IPS DF 4.7 (cell line): Measurements from ENCODE around the gene UBC.
"Not testable (repeated sequence)": the region's sequence is repeated elsewhere in the genome, so short reads cannot be mapped to it uniquely, and the experiment has no call there.

ENCODE experiments used
- DNase-seq: peaks from one replicate; pipeline ENCODE4 v3.0.0-alpha.2; 2013; ENCODE audit warnings: low spot score; ENCODE audit errors: extremely low read depth

The UBC gene

DNA sequence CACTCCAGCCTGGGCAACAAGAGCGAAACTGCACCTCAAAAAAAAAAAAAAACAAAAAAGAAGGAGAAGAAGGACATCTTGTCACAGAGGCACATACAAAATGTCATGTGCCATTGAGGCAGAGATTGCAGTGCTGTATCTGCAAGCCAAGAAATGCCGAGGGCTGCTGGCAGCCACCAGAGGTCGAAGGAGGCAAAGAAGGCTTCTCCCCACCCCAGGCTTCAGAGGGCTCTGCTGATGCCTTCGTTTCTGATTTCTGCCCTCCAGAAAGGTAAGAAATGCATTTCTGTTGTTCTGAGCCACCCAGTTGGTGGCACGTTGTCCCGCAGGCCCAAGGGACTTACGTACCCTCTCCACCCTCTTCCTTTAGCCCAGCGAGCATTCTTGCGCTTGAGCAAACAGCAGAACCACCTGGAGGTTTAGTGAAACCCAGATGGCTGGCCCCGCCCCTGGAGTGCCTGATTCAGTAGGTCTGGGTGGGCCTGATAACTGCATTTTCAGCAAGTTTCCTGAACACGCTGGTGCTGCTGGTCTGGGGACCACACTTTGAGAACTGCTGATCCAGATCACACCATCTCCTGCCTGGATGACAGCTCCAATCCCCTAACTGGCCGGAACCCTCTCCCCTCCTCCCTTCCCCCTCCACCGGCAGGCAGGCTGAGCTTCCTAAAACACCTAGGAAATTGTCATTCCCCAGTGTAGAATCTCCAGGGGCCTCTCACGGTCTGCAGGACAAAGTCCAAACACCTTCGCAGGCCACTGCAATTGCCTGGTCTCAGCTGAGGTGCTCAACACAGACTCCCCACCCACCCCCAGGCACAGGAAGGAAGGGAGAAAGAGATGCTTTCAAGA is 29.6 kb downstream of the UBC start:
- no peak for DNase-seq

DNA sequence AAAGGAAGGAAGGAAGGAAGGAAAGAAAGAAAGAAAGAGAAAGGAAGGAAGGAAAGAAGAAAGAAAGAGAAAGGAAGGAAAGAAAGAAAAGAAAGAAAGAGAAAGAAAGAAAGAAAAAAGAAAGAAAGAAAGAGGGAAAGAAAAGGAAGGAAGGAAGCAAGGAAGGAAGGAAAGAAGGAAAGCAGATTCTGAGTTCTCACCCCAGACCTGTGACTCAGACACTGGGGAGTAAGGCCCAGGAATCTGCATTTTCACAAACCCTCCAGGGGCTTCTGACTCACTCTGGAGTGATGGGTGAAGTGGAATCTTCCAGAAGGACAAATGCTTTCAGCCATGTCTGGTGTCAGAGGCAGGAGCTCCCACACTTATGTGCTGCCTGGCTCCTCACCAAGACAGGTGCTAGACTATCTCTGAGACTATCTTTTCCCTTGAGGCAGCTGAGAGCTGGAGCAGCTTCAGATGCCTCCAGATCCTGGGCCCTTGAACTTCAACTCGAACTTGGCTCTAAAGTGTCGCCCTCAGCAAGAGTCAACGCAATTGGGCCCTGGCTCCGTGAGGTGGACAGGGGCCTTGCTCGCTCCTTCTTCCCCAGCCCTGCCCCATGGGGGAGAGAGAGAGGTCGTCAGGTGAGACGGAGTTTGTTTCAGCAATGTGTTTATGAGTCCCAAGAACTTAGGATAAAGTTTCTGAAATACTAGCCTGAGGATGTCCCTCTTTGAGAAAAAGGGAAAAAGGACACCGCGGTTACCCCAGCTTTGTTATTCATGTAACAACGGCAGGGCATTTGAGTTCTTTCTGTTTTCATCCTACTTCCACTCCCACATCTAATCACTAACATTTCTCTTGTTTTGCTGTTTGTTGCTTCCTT is 31.0 kb downstream of the UBC start:
- DNase-seq, result no peak

DNA sequence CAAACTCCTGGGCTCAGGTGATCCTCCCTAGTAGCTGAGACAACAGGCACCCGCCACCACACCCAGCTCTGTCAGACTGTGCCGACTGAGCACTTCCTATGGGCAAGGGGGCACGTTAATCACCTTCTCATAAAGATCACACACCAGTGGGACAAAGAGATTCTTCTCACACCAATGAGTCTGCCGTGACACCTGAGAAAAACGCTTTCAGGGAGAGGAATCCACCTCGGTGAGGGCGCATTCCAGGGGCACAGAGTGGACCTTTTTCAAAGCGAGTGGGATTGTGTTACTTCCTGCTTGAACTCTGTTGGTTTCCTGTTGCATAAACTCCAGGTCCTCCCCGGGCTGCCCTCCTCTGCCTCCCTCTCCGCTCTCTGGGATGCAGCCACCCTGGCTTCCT is 33.3 kb downstream of the UBC start:
- DNase-seq, result no peak

DNA sequence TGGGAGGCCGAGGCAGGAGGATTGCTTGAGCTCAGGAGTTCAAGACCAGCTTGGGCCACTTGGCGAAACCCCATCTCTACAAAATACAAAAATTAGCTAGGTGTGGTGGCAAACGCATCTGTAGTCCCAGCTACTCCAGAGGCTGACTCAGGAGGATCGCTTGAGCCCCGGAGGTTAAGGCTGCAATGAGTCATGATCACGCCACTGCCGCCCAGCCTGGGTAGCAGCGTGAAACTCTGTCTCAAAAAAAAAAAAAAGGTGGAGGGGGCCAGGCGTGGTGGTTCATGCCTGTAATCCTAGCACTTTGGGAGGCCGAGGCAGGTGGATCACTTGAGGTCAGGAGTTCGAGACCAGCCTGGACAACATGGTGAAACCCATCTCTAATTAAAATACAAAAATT is 34.1 kb downstream of the UBC start:
- DNase-seq, result not testable (repeated sequence)

DNA sequence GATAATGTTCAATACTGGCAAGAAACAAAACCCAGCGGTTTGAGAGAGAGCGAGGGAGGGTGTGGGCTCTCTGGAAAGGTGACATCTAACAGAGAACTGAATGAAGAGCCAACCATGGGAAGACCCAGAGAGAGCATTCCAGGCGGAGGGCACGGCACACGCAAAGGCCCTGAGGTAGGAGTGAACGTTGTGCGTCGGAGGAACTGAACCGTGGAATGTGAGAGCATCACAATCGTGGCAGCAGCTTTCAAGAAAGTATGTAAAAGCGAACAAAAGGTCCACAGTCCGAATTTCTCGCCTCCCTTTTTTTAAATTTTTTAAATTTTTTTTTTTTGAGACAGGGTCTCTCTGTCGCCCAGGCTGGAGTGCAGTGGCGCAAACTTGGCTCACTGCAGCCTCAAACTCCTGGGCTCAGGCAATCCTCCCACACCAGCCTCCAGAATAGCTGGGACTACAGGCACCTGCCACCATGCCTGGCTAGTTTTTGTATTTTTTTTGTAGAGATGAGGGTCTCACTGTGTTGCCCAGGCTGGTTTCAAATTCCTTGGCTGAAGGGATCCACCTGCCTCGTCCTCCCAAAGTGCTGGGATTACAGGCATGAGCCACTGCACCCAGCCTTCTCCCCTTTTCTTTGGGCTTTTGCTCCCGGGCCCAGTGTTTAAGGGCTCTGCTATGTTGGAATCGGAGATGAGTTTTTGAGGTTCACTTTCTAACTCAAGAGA is 35.5 kb downstream of the UBC start:
- no peak for DNase-seq

DNA sequence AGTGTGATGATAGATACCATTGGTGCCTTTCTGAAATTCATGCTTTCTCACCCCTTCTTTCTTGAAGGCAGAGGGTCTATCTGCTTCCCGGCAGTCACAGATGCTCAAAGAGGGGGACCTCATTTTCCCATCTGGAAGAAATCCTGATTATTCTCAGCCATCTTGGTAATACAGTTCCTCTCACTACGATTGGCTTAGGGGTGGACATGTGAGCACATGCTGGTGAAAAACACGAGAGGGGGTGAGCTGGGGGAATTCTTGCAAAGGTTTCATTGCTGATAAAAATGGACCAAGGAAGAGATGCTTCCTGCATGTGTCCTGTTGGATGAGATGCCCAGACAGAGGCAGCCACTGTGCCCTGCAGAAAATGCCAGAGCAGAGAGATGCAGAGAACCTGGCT is 37.0 kb downstream of the UBC start:
- DNase-seq, result no peak

DNA sequence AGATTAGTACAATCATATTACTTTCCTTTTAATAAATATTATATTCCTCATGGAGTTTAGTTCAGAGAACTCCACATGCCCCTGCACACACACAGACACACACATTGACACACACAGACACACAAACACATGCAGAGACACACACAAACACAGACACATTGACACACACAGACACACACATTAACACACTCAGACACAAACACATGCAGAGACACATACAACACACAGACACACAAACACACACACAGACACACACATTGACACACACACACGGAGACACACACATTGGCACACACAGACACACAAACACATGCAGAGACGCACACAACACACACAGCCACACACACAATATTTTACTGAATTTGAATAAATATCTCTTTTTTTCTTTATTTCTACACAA is 38.3 kb downstream of the UBC start:
- DNase-seq, result no peak

DNA sequence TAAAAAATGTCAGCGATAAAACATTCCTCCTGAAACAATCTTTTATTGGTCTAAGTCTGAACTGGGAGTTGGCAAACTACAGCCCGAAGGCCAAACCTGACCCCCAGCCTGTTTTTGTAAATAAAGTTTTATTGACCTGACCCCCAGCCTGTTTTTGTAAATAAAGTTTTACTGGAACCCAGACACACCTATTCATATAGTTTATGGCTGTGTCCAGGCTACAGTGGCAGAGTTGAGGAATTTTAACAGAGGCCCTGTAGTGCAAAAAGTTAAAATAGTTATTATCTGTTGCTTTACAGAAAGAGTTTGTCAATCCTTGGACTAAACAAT is 38.7 kb downstream of the UBC start:
- no peak for DNase-seq

DNA sequence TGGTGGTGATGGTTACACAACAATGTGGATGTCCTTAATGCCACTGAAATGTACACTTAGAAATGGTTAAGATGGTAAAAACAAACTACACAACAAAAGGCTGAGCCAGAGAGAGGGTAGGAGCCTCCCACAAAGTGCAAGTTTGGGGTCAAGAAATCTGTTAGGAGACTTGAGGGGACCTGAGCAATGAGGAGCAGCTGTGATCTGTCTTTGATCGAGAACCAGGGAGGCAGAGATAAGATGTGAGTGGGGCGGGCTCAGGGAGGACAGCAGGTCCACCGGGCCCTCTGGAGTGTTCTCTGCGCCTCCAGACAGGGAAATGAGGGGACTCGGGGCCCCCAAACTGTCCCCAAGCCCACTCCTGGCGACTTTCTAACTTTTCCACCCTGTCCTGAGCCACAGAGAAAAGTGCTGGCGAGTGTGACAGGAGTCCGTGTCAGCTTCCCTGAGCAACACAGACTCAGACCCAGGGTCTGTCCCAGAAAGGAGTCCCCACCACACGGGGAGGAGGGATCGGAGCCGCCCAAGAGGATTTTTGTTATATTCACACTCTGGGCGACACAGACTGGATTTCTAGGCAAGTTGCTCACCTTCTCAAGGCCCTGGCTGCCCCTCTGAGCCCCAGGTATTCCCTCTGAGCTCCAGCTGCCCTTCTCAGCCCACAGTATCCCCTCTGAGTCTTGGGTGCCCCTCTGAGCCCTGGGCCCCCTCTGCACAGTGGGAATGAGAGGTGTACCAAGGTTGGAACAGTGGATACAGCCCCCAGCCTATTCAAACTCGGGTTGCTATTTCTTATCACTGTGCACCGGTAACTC is 39.3 kb downstream of the UBC start:
- no peak for DNase-seq

DNA sequence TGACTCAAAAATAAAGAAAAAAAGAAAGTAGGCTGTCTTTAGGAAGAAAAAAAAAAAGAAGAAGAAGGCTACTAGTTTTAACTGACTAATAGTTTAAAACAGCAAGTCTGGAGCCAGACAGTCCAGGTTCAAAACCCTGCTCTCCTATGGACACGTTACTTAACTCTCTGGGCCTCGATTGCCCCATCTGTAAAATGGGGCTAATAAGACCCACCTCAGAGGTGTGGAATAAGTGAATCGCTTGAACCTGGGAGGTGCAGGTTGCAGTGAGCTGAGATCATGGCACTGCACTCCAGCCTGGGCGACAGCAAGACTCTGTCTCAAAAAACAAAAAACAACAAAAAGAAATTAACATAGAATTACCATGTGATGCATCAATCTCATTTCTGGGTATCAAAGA is 40.3 kb downstream of the UBC start:
- DNase-seq, result no peak

DNA sequence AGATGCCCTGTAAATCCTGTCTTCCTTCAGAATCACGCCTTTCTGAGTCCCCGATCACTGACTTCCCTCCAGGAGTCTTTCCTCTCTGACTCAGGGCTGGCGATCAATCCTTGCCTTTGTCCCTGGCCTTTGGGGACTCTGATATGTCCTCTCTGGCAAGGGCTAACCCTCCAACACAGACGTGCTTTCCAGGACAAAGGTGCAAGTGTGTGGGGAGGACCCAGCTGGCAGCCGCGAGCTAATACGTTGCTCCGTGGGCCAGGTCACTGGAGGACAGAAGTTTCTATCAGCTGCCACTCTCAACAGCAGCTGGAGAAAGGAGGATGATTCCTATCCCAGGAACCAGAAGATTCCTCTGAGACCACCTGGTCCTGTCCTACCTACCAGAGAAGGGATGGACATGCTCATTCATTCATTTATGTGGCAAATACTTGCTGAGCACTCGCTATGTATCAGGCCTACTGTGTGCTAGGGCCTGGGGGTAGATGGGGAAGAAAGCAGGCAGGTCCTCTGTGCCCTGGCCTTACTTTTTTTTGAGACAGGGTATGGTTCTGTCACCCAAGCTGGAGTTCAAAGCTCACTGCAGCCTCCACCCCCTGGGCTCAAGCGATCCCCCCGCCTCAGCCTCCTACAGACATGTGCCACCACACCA is 42.3 kb downstream of the UBC start:
- no peak for DNase-seq

DNA sequence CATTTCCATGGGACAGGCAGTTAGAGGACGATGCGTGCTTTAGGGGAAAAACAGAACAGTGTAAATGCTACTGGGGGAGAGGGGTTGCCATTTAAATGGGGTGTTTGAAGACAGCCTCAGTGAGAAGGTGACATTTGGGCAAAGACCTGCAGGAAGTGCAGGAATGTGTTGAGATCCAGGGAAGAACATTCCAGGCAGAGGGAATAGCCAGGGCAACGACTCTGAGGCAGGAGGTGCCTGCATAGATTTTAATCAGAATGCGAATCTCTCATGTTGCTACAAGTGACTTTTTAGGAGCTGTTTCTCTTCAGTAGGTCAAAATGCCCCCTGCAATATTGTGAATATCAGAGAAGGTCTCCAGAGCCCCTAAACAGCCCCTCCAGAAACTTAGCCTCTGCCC is 43.2 kb downstream of the UBC start:
- DNase-seq, result no peak

DNA sequence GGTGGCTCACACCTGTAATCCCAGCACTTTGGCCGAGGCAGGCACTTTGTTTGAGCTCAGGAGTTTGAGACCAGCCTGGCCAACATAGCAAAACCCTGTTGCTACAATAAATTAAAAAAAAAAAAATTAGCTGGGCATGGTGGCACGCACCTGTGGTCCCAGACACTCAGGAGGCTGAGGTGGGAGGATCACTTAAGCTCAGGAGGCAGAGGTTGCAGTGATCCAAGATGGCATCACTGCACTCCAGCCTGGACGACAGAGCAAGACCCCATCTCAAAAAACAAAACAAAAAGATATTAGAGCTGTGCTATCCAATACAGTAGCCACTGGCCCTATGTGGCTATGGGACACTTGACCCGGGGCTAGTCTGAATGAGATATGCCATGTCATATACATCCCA is 43.9 kb downstream of the UBC start:
- DNase-seq, result no peak

DNA sequence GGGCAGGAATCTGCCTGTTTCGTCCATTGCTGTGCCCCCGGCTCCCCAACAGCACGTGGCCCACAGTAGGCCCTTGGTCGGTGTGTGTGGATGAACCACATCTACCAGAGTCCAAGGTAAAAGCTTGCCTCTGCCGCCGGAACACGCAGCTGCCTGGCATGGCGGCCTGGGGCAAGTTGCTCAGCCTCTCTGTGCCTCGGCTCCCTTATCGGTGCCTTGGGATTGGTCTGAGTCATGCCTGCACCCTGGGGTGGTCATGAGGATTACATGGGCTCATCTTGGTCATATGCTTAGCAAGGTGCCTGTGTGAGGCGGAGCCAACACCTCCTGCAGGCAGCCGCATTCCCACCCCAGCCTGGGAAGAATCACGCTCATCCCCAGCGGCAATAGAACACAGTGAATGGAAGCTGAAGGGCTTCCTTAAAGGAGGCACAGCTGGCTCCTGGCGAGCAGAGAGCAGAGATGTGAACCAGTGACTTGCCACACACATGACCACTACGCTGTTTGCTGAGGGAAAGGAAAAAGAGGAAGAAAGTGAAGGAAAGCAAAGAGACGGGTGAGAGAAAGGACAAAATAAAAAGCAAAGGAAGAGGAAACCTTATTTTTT is 45.3 kb downstream of the UBC start:
- DNase-seq, result no peak

DNA sequence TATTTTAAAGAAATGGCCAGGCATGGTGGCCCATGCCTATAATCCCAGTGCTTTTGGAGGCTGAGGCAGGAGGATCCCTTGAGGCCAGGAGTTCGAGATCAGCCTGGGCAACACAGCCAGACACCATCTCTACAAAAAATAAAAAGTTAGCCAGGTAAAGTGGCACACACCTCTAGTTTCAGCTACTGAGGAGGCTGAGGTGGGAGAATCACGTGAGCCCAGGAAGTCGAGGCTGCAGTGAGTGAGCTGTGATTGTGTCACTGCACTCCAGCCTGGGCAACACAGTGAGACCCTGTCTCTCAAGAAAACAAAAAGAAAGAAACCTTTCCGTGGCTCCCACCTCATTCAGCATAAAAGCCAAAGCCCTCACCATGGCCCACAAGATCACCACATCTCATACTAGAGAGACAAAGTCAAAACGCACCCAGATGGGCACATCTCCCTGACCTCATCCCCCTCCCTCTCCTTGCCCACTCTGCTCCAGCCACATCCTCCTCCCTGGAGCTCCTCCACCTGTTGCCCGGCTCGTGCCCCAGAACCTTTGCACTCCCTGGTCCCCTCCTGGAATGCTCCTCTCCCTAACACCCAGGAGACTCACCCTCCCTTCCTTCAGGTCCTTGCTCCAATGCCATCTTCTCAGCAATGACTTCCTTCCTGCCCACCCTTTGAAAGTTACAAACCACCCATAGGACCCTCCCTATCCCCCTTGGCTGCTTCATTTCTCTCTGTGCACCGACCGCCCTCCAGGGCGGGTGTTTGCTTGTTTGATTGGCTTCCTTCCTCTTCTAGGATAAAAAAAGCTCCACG is 46.0 kb downstream of the UBC start:
- DNase-seq, result no peak

DNA sequence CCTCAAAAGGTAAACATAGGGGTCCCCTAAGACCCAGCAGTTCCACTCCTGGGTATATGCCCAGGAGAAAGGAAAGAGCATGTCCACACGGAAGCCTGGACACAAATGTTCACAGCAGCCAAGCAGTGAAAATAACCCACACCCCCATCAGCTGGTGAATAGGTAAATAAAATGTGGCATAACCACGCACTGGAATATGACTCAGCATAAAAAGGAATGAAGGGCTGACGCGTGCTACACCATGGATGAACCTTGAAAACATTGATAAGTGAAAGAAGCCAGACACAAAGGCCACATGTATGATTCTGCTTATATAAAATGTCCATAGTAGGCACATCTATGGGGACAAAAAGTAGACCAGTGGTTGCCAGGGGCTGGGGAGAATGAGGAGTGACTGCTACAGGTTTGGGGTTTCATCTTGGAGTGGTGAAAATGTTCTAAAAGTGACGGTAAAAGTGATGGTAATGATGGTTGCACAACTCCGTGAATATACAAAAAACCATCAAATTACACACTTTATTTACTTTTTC is 47.0 kb downstream of the UBC start:
- no peak for DNase-seq

DNA sequence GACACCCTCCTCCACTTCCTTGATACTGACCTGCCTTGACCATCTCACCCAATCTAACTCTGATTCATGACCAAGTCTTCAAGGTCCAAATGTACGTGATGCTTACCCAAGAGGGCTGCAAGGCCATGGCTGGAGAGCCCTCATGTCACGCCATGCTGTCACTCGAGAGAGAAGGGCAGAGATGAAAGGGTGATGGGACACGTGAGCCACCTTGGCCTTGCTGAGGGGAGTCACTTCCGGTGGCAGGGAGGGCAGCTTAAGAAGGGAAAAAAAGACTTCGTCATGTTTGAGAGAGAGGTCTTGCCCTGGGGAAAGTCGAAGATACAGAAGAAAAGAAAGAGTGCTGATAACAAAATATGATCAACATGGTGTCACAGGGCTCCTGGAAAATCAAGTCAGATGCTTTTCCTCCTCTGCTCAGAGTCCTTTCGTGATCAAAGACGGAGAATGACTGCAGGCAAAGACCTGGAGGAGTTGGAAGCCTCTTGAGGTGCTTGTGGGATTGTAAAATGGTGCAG is 47.5 kb downstream of the UBC start:
- no peak for DNase-seq

DNA sequence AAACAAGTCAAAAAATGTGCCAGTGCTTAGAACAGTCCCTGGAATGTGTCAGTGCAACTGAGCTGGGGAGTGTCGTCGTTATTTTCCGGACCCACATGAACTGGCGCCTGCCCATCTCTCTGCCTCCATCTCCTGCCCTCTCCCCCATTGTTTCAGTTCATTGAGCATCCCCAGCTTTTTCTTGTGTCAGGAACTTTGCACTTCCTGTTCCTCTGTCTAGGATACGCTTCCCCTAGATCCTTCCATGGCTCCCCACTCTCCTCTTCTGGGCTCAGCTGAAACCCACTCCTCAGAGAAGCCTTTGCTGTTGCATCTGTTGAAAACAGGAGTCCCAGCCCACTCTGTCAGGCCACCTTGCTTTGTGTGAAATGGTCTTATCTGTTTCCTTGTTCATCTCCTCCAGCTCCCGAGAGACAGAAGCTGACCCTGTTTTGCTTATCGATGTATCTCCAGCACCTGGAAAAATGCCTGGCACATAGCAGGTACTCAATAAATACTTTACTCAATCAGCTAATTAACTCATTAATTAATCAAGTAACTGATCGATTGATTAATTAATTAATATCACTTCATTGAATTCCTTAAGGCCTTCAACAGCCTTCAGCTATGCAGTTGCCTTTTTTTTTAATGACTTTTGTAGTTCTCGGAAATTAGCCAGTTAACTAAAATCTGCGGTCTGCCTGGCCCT is 48.1 kb downstream of the UBC start:
- no peak for DNase-seq
